Measurements from ENCODE around the gene AGL.
"Not testable (repeated sequence)": the region's sequence is repeated elsewhere in the genome, so short reads cannot be mapped to it uniquely, and the experiment has no call there.

AGL gene

DNA sequence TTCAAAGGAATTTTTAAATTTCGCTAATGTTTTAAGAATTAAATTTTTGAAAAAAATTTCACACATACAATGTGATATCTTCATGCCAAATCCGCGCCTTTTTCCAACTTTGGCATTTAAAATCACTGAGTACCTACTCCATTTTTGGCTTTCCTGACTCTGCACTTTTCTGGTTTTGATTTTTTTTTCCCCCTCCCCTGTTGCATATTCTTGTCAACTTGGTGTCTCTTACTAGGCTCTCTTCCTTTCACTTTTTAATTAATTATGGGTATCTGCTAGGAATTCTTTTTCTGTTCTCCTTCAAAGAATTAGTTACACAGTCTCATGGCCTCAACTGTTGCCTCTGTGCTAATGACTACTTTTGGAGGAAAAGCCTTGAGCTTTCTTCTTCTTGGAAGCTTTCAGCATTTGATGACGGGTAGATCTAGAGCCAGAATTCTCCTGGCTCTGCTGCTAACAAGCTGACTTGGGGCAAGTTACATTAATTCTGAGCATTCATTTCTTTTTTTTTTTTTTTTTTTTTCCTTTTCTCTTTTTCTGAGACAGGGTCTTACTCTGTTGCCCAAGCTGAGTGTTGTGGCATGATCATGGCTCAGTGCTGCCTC is 1.8 kb downstream of the AGL start:
- DNase-seq, result no peak

DNA sequence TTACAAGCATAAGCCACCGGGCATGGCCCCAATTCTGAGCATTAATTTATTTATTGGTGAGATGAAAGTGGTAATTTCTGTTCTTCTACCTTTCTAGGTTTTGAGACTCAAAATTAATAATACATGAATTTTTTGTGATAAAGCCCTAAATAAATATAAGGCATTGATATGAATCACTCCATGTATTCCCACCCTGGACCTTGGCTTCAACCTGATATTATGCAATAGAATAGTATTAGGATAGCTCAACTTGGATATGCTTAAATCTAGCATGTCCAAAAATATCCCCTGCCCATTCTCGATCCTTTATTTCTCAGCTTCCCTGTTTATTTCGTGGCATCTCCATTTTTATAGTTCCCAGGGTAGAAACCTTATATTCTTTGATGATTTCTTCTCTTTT is 2.5 kb downstream of the AGL start:
- DNase-seq, result no peak

DNA sequence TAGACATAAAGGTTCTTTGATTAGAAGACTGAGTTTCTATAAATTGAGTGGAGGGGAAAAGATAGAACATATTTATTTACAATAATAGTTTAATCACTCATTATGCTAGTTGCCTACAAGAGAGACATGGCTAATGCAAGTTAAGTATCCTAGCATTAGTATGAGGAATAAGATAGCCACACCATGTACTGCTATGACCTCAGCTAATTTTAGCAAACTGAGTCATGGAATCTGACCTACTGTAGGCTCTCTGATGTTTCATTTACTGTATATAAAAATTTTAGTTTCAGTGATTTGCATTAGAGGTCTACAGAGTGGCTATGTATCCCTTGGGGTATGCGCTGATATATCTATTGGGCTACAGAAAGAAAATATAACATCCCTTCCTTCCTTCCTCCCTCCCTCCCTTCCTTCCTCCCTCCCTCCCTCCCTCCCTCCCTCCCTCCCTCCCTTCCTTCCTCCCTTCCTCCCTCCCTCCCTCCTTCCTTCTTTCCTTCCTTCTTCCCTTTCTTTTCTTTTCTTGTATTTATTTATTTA is 5.8 kb downstream of the AGL start:
- DNase-seq, result no peak

DNA sequence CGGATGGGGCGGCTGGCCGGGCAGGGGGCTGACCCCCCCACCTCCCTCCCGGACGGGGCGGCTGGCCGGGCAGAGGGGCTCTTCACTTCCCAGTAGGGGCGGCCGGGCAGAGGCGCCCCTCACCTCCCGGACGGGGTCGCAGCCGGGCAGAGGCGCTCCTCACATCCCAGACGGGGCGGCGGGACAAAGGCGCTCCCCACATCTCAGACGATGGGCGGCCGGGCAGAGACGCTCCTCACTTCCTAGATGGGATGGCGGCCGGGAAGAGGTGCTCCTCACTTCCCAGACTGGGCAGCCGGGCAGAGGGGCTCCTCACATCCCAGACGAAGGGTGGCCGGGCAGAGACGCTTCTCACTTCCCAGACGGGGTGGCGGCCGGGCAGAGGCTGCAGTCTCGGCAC is 6.9 kb downstream of the AGL start:
- not testable (repeated sequence) for DNase-seq

DNA sequence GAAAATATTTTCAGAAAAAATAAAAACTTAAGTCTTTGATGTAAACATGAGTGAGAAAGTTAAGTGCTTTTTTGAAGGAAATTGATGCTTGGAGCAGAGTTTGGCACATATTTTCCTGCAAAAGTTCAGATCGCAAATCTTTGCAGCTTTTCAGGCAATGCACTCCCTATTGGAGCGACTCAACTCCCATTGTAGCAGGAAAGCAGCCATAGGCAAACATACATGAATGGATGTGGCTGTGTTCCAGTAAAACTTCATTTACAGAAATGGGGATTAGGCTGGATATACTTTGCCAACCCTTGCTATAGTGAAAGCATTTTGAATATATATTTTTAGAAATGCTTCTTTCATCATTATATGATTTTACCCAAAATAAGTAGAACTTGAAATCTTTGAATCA is 8.1 kb downstream of the AGL start:
- DNase-seq, result no peak

DNA sequence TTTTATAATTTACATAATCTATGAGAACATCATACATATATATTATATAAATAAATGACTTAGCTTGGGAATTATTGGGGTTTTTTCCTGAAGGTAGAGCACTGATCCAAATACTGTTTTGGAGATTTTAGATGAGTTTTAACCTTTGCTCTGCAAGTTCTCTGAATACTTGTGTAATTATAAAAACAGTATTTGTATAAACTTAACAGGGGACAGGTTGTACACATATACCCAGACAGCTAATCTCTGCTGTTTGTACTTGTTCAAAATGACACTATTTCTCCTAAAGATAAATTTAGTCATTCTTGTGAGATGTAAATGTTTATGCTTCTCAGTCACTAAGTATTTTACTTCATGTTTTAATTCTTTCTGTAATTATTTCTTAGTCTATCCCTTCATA is 8.7 kb downstream of the AGL start:
- DNase-seq, result no peak

DNA sequence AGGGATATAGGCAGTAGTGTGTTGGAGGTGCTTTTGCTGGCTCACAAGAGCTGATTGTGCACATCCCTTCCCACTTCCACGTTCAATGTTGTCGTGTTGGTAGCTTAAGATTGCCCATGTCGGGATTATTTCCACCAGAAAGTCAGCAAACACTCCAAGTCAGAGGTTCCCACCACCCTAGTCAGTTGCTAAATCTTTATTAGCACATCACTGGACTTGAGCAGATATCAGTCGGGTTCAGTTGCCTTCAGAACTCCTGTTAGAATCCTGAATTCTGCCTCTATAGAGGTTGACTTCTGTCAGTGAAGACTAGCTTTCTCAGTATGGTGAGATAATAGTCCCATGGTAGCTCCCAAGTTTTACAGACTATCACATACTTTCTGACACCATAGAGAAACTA is 10.5 kb downstream of the AGL start:
- no peak for DNase-seq

DNA sequence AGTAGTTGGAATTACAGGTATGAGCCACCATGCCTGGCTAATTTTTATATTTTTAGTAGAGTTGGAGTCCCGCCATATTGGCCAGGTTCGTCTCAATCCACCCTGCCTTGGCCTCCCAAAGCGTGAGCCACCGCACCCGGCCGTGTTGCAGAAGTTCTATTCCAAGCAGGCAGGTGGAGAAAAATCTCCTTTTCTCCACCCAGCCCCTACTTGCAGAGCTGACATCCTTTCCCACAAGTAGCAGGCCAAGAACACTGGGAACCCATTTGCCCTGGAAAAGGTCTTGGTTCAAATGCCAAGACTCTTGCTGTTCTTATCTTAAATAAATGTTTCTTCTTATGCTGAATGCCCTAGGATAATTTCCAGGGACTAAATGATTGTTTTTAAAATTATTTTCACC is 17.5 kb downstream of the AGL start:
- DNase-seq, result no peak

DNA sequence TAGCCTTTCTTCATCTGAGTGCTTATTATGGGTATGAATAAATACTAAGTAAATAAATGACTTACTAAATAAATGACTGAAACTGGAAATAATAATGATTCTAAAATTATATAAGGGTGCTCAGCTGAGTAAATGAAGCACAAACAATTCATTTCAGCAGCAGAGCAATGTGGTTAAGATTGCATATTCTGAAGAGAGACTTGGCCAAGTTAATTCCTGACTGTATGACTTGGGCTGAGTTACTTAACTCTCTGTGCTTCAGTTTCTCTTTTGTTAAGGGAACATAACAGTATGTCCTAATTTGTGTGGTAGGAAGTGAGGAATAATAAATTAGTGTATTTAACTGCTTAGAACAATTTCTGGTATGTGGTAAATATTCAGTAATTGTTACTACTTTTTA is 19.1 kb downstream of the AGL start:
- DNase-seq, result no peak

DNA sequence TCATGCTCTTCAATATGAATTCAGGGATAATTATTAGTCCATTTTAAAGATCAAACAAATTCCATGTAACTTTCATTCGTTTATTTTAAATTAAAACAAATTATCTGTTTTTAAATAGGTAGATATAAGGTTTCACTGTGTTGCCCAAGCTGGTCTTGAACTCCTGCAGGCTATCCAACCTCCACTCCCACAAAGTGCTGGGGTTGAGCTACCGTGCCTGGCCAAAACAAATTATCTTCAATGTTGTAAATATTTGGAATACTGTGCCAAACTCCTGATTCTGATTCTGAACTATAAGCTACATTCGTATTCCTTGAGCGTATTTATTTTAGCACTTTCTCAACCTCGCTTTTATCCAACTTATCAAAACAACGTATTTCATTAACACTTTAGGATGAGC is 19.6 kb downstream of the AGL start:
- no peak for DNase-seq

DNA sequence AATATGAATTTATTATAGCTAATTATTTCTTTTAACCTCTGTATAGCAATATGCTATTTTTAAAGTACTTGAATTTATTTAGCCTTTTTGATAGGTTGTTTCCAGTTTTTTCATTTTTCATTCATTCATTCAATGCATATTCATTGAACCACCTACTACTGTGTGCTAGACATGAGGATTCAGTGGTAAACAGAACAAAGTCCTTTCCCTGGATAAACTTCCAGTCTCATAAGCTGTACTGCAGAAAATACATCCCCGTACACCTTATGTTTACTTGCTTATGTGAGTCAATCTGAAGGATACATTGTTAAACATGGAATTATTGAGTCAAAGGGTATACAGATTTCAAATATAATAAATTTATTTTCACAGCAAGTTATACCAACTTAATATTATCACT is 21.9 kb downstream of the AGL start:
- DNase-seq, result no peak

DNA sequence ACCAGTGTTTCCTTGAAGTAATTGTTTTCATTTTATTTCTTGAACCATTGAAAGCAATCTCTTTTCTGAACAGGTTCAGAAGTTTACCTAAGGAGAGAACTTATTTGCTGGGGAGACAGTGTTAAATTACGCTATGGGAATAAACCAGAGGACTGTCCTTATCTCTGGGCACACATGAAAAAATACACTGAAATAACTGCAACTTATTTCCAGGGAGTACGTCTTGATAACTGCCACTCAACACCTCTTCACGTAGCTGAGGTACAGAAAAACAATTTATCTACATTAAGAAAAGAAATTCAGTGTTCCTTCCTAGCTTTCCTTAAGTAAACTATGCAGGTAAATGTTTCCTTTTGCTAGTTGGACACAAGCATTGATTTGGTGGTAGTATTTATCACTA is 27.4 kb downstream of the AGL start:
- no peak for DNase-seq

DNA sequence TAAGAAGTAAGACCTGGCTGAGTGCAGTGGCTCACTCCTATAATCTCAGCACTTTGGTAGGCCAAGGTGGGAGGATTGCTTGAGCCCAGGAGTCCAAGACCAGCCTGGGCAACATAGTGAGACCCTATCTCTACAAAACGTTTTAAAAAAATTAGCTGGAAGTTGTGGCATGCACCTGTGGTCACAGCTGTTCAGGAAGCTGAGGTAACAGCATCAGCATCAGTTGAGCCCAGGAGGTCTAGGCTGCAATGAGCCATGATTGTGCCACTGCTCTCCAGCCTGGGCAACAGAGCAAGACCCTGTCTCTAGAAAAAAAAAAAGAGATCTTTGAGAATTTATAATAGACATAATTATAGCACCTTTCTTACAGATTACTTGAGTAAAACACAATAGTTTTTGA is 36.0 kb downstream of the AGL start:
- no peak for DNase-seq

DNA sequence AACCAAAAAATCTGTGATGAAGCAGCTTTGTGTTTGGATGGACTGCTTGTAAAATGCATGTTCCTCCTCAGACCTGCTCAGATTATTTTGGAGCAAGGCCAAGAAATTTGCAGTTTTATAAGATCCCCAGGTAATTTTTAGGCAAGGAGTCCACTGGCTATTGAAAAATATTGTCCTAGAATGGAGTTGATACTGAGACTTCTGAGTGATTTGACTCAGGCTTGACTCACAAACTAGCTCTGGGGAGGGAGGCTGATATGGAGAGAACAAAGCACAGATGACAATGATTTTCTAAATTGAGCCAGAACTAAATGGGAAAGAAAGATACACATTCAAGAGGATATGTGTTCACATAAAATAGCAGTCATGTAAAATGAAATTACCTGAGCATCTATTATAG is 36.7 kb downstream of the AGL start:
- no peak for DNase-seq

DNA sequence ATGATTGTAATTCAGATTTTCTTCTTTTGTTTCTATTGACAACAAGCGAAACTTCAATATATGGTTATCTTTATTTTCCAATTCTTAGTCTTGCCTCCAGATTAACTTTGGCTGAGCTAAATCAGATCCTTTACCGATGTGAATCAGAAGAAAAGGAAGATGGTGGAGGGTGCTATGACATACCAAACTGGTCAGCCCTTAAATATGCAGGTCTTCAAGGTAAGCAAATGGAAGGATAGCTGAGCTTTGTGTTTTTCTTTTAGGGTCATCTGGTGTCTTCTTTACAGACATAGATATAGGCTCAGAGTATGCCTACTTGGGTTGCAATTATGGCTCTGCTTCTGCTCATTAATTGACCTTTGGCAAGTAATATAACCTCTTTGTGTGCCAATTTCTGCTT is 37.7 kb downstream of the AGL start:
- DNase-seq, result no peak

DNA sequence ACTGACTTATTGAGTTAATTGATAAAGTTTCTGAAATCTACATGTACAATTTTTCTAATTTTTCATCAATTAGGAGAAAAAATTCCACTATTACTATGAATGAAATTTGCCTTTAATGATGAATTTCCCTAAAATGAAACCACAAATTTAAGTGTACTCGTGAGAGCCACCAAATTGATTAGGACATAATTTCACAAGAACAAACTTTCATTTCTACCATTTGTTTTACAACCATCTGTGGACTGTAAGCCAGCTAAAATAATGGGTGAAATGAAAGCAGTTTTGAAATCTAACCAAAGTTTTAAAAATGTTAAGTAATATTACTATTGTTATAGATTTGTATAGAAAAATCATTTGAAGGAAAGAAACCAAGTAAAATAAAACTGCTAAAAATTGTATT is 41.8 kb downstream of the AGL start:
- no peak for DNase-seq

DNA sequence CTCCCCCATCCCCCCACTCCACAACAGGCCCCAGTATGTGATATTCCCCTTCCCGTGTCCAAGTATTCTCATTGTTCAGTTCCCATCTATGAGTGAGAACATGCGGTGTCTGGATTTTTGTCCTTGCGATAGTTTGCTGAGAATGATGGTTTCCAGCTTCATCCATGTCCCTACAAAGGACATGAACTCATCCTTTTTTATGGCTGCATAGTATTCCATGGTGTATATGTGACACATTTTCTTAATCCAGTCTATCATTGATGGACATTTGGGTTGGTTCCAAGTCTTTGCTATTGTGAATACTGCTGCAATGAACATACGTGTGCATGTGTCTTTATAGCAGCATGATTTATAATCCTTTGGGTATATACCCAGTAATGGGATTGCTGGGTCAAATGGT is 53.1 kb downstream of the AGL start:
- not testable (repeated sequence) for DNase-seq

DNA sequence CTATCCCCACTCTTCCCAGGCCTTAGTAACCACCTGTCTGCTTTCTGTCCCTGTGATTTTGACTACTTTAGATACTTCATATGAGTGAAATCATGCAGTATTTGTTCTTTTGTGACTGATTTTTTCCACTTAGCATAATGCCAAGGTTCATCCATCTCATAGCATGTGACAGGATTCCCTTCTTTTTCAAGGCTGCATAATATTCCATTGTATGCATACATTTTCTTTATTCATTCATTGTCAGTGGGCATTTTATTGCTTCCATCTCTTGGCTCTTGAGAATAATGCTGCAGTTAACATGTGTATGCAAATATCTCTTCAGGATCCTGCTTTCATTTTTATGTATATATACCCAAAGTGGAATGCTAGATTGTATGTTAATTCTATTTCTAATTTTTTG is 56.4 kb downstream of the AGL start:
- no peak for DNase-seq

DNA sequence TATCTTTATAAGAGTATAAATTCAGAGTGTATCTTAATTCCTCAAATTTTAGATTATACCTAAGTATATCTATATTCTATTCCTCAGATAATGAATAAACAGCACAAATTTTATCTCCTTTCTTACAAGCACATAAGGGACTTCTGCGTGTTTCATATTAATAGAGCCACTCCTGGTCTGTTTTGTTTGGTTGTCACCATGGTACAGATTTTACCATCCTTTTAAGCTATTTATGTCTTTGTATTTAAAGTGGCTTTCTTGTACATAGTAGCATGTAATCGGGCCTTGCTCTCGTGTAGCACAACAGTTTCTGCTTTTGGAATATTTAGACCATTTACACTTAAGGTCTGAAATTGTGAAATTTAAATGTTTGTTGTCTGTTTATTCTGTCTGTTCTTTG is 67.1 kb downstream of the AGL start:
- DNase-seq, result no peak

DNA sequence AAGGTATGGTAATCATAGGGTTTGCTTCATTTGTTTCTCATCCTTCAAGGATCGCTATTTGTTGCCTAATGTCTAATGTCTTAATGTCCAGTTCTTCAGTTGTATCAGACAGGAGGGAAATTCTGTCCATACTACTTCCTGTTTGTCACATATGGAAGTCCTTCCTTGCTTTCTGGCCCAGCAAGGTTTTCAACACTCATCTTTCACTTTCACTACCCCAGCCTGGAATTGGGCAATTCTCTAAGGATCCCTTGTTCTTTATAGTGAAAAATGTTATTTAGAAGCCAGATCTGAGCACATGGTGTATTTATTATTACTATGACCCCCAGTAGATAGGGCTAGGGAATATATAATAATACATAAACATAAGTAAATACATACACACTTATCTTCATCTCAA is 69.1 kb downstream of the AGL start:
- DNase-seq, result no peak

DNA sequence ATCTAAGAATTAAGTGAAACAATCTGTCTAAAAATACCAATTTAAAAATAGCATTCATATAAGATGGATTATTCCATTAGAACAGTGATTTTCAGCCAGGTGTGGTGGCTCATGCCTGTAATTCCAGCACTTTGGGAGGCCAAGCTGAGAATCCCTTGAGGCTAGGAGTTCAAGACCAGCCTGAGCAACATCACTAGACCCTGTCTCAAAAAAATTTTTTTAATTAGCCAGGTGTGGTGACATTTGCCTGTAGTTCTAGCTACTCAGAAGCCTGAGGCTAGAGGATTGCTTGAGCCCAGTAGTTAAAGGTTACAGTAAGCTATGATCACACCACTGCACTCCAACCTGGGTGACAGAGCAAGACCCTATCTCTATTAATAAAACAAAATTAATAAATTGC is 84.6 kb downstream of the AGL start:
- no peak for DNase-seq

DNA sequence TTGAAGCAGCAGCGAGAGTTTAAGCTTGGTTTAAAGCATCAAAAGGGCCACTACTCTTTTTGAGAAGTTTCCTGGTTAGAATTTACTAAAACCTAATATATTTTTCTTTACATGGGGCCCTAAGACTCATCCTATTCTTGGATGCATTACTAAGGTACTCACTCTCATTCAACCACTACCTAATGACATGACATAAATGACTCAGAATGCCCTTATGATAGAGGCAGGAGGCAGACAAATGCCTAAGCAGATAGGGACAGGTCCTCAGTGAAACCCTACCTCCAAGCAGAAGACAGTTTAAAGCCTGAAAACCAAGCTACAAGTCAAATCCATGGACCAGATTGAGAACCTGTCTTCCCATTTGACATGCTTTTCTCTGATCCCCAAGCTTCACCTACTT is 85.4 kb downstream of the AGL start:
- no peak for DNase-seq

DNA sequence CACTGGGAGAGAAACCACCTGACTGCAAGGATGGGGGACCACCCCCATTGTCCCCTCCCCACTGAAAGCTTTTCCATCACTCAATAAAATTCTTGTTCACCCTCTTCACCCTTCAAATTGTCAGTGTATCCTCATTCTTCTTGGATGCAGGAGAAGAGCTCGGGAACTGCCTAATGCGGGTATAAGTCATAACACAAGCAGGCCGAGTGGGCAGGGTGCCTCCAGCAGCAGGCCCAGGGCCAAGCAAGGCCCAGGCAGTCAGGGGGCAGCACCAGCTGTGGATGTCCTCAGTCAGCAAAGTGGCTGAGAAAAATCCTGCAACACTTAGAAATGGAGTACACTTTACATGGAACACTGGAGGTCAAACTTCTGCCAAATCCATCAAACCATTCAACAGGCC is 85.9 kb downstream of the AGL start:
- DNase-seq, result no peak

DNA sequence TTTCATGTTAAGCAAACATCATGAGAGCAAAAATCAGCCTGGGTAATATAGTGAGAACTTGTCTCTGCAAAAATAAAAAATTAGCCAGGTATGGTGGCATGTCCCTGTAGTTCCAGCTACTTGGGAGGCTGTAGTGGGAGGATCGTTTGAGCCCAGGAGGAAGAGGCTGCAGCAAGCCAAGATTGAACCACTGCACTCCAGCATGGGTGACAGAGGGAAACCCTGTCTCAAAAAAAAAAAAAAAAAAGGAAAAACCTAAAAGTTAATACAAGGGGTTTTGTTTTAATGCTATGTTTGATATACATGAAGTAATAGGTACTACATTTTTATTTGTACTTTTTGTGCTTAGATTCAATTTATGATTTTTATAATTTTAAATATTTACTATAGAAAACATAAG is 92.6 kb downstream of the AGL start:
- DNase-seq, result no peak

DNA sequence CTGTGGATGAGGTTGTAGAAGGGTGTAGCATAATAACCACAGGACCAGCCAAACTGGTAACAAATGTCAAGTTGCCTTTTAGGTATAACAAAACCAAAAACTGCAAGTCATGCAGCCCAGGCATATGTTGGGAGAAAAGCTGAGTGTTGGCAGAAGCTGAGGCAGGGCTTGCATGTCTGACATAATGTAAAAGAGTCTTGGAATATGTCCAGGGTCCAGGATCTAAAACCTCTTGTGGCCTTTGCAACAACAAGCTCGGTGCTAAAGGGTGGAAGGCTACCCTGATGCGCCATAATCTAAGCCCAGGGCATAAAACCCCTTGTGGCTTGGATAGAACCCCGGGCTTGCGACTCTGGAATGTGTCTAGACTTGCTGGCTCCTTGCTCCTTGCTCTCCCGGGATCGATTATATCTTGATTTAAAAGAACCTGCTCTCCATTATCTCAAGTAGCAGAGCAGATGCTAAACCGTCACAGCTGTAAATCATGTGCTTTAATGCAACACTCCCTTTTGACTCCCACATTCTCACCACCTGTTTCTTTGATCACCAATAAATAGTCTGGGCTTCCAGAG is 93.1 kb downstream of the AGL start:
- no peak for DNase-seq

Measured in stimulated activated CD4-positive, alpha-beta T cell treated with anti-CD3 and anti-CD28 coated beads, Interleukin-12 subunit alpha, Interleukin-12 subunit beta, amount 100 ng/mL, for 4 hours (primary cell).